ENCODE results near the gene USF2. TPM values are rescaled to one million over a fixed set of nuclear protein-coding genes. Genes with fewer than 3 reads are reported as not detected.
A peak's percentile ranks its signal among the peaks of the same experiment; 100 is the strongest.

Gene USF2
- polyA plus RNA-seq, 1 donor from 2014 or later: 107 TPM

- H3K4me2 ChIP-seq (ENCODE audit: low read length): no peak overlapping the region
- no peak overlapping the region for H3K4me3 ChIP-seq (ENCODE audit: low read length)
- no peaks in the 10 kb centered on the region for H3K9me2 ChIP-seq (ENCODE audit: insufficient read depth, low read length)
- H3K36me3 ChIP-seq (ENCODE audit: insufficient read depth, low read length): no peaks in the 10 kb centered on the region
- H3F3A ChIP-seq (ENCODE audit: insufficient read depth, low read length, poor library complexity, severe bottlenecking): no peaks in the 10 kb centered on the region
- H3K79me2 ChIP-seq (replicated peaks; ENCODE audit: insufficient read depth, low read length): no peaks in the 10 kb centered on the region
- no peaks in the 10 kb centered on the region for H3K9me3 ChIP-seq (ENCODE audit: low read length)
- H3K9ac ChIP-seq (ENCODE audit: low read length): no peak overlapping the region
- H4K20me1 ChIP-seq (ENCODE audit: insufficient read depth): no peaks in the 10 kb centered on the region
- H2AFZ ChIP-seq (ENCODE audit: low read depth, low read length): no peak overlapping the region
- TF ChIP-seq POLR2AphosphoS5 (IDR thresholded peaks at IDR 0.05) (no peak), RAD21 (conservative IDR thresholded peaks at IDR 0.05) (no peak), MXI1 (conservative IDR thresholded peaks at IDR 0.05; ENCODE audit: poor library complexity, severe bottlenecking) (no peak), SMC3 (conservative IDR thresholded peaks at IDR 0.05; ENCODE audit: poor library complexity) (no peak), REST (IDR thresholded peaks at IDR 0.05; ENCODE audit: borderline replicate concordance) (no peak), EZH2 (IDR thresholded peaks at IDR 0.05; ENCODE audit: borderline replicate concordance, insufficient read depth, low read length, poor library complexity, severe bottlenecking) (no peak), EP300 (conservative IDR thresholded peaks at IDR 0.05; ENCODE audit: poor library complexity, severe bottlenecking) (no peak), CTCF (IDR thresholded peaks at IDR 0.05; ENCODE audit: poor library complexity, severe bottlenecking) (no peak), TAF1 (IDR thresholded peaks at IDR 0.05; ENCODE audit: low read depth) (no peak)
- H3K27me3 ChIP-seq (ENCODE audit: insufficient read depth, low read depth, low read length): peaks cover 38% of the 10 kb centered on the region
- H3K27ac ChIP-seq (ENCODE audit: low read length): no peak overlapping the region
These were observed 22.2 kb upstream of the USF2 start for GRCh38 chr19:35246466-35247092.

GRCh38 chr19:35247526-35248309, 21.0 kb upstream of the USF2 start:
- H3K9ac ChIP-seq (ENCODE audit: low read length): no peak overlapping the region
- H3K27me3 ChIP-seq (ENCODE audit: insufficient read depth, low read depth, low read length): peaks cover 38% of the 10 kb centered on the region
- no peaks in the 10 kb centered on the region for H3K36me3 ChIP-seq (ENCODE audit: insufficient read depth, low read length)
- H3K9me3 ChIP-seq (ENCODE audit: low read length): no peaks in the 10 kb centered on the region
- peak; percentile 26 for TF ChIP-seq RAD21 (conservative IDR thresholded peaks at IDR 0.05)
- no peak for TF ChIP-seq TAF1 (IDR thresholded peaks at IDR 0.05; ENCODE audit: low read depth)
- peak; percentile 34 for TF ChIP-seq CTCF (IDR thresholded peaks at IDR 0.05; ENCODE audit: poor library complexity, severe bottlenecking)
- H3F3A ChIP-seq (ENCODE audit: insufficient read depth, low read length, poor library complexity, severe bottlenecking): no peaks in the 10 kb centered on the region
- H3K79me2 ChIP-seq (replicated peaks; ENCODE audit: insufficient read depth, low read length): no peaks in the 10 kb centered on the region
- no peak overlapping the region for H2AFZ ChIP-seq (ENCODE audit: low read depth, low read length)
- H3K9me2 ChIP-seq (ENCODE audit: insufficient read depth, low read length): no peaks in the 10 kb centered on the region
- H3K4me3 ChIP-seq (ENCODE audit: low read length): peak overlapping the region; percentile 63
- no peak overlapping the region for H3K27ac ChIP-seq (ENCODE audit: low read length)
- H3K4me2 ChIP-seq (ENCODE audit: low read length): no peak overlapping the region
- no peaks in the 10 kb centered on the region for H4K20me1 ChIP-seq (ENCODE audit: insufficient read depth)

Data from neural cell (in vitro differentiated cells).